K562 (cell line): ENCODE results near the gene ASB10. TPM values are rescaled to one million over a fixed set of nuclear protein-coding genes. Genes with fewer than 3 reads are reported as not detected.

Experiments
- ARID1B ChIP-seq: fragments of 450-650 bp; IDR thresholded peaks from 2 replicates; pipeline ENCODE4 v1.6.1; 2016; ENCODE audit warnings: antibody characterized with exemption, mild to moderate bottlenecking, inconsistent platforms
- EP300 ChIP-seq: IDR thresholded peaks from 2 replicates; pipeline ENCODE4 v1.6.1; 2012; ENCODE audit warnings: low read length, improper control_type of control experiment
- KAT7 ChIP-seq: sonication (generic); formaldehyde crosslinking; IDR thresholded peaks from 2 replicates; pipeline ENCODE4 v1.8.0; 2022; ENCODE audit warnings: missing genetic modification reagents, mild to moderate bottlenecking, borderline replicate concordance
- L3MBTL2 ChIP-seq: fragments of 450-650 bp; IDR thresholded peaks from 2 replicates; pipeline ENCODE4 v1.6.1; 2016; ENCODE audit warnings: mild to moderate bottlenecking, moderate library complexity
- MITF ChIP-seq: IDR thresholded peaks from 2 replicates; pipeline ENCODE4 v1.6.1; 2014; ENCODE audit warnings: antibody characterized with exemption
- MXD1 ChIP-seq: fragments of 250-450 bp; sonication (Bioruptor Pico); IDR thresholded peaks from 2 replicates; pipeline ENCODE4 v1.8.0; 2021; ENCODE audit warnings: borderline replicate concordance, mild to moderate bottlenecking, moderate library complexity; ENCODE audit not compliant: poor library complexity, severe bottlenecking
- NFIX ChIP-seq: fragments of 250-450 bp; sonication (Bioruptor Pico); IDR thresholded peaks from 2 replicates; pipeline ENCODE4 v1.4.0; 2020; ENCODE audit warnings: low read depth, mild to moderate bottlenecking, moderate library complexity
- NFXL1 ChIP-seq: fragments of 450-650 bp; formaldehyde crosslinking; IDR thresholded peaks from 2 replicates; pipeline ENCODE4 v1.4.0; 2021; ENCODE audit warnings: mild to moderate bottlenecking
- PBX2 ChIP-seq, 2 experiments: IDR thresholded peaks in 1 of 2; conservative IDR thresholded peaks in 1 of 2; 2 replicates each; pipeline ENCODE4 v1.6.1; 2016; ENCODE audit warnings: low read depth in 2 of 2, mild to moderate bottlenecking in 1 of 2, missing compliant biosample characterization in 1 of 2, missing genetic modification characterization in 1 of 2, moderate library complexity in 1 of 2
- POLR2AphosphoS2 ChIP-seq: IDR thresholded peaks from 2 replicates; pipeline ENCODE4 v1.6.1; 2012; ENCODE audit warnings: low read length, improper control_type of control experiment
- RBM22 ChIP-seq: fragments of 200-400 bp; formaldehyde crosslinking; IDR thresholded peaks from 2 replicates; pipeline ENCODE4 v1.6.1; 2018; ENCODE audit warnings: low read length, low read depth; ENCODE audit not compliant: poor library complexity, severe bottlenecking
- REST ChIP-seq, 2 experiments: fragments of 450-650 bp; formaldehyde crosslinking in 1 of 2; IDR thresholded peaks; 2 replicates each; pipeline versions ENCODE4 v1.4.0 to v1.6.1; 2014 to 2020; ENCODE audit warnings: mild to moderate bottlenecking in 2 of 2, borderline replicate concordance in 1 of 2, low read depth in 1 of 2
- SMAD1 ChIP-seq: fragments of 150-350 bp; IDR thresholded peaks from 2 replicates; pipeline ENCODE4 v1.6.1; 2014; ENCODE audit warnings: low read length, low read depth; ENCODE audit not compliant: partially characterized antibody
- ZNF57 ChIP-seq: fragments of 450-650 bp; formaldehyde crosslinking; IDR thresholded peaks from 2 replicates; pipeline ENCODE4 v1.4.0; 2020; ENCODE audit warnings: mild to moderate bottlenecking, moderate library complexity
- polyA plus RNA-seq, 8 experiments: library from polyadenylated mRNA; depleted of rRNA in 4 of 8; stranded (reverse) in 5 of 8; unstranded in 3 of 8; fragments of >200 nt; fragmentation: Nextera tagmentation in 2 of 8; fragmentation: Illumina TruSeq in 1 of 8; extraction: Ambion mirVana in 2 of 8; extraction: Trizol in 1 of 8; gene quantifications; 2 replicates each; pipeline versions ENCODE4 v1.2.1 to v1.2.3, GENCODE V29; 2011 to 2014; ENCODE audit warnings: inconsistent platforms in 1 of 8, missing spikeins in 1 of 8
- total RNA-seq, 7 experiments: library from RNA; depleted of rRNA in 6 of 7; stranded (reverse); fragments of >200 nt in 6 of 7; fragmentation: Illumina TruSeq in 2 of 7; extraction: Trizol in 2 of 7; gene quantifications; 2 replicates each; pipeline versions ENCODE4 v1.2.1 to v1.2.3, GENCODE V29; 2011 to 2021; ENCODE audit warnings: low replicate concordance in 1 of 7

ASB10 gene
- total and polyA plus RNA-seq, 9 of the 15 experiments (the other 6 are each of a cell fraction or from before 2014, with no cell fraction given), result not detected

- TF ChIP-seq REST (IDR thresholded peaks at IDR 0.05; ENCODE audit: borderline replicate concordance) (peak; percentile 63), REST (CRISPR knock-in tag; IDR thresholded peaks at IDR 0.05; ENCODE audit: low read depth) (no peak), NFIX (CRISPR knock-in tag) (no peak), SMAD1 (no peak), KAT7 (CRISPR knock-in tag) (no peak), RBM22 (no peak), PBX2 (CRISPR knock-in tag; IDR thresholded peaks at IDR 0.05; ENCODE audit: low read depth) (peak; percentile 61; the same call in 1 of the 2 replicates), PBX2 (tag; conservative IDR thresholded peaks at IDR 0.05; ENCODE audit: low read depth) (peak; percentile 99), NFXL1 (CRISPR knock-in tag) (no peak), POLR2AphosphoS2 (no peak), L3MBTL2 (peak; percentile 74), ARID1B (peak; percentile 88), EP300 (peak; percentile 66), MXD1 (CRISPR knock-in tag) (no peak), MITF (peak; percentile 99), ZNF57 (CRISPR knock-in tag) (no peak)
Observed at GRCh38 chr7:151206914-151207313, 19.9 kb upstream of the ASB10 start (continued).
